K562 (cell line): ENCODE results near the gene MBOAT2.

ENCODE experiments used
- CREB1 ChIP-seq, 2 experiments: sonication (generic) in 1 of 2; formaldehyde crosslinking in 1 of 2; IDR thresholded peaks; 2 replicates each; pipeline versions ENCODE4 v1.6.1 to v1.8.0; 2012 to 2022; ENCODE audit warnings: inconsistent platforms in 1 of 2, mild to moderate bottlenecking in 1 of 2, missing genetic modification reagents in 1 of 2, moderate library complexity in 1 of 2
- ESRRA ChIP-seq: fragments of 450-650 bp; IDR thresholded peaks from 2 replicates; pipeline ENCODE4 v1.6.1; 2014; ENCODE audit warnings: low read depth, mild to moderate bottlenecking, moderate library complexity, borderline replicate concordance
- FOXA1 ChIP-seq: fragments of 450-650 bp; IDR thresholded peaks from 2 replicates; pipeline ENCODE4 v1.6.1; 2016; ENCODE audit warnings: mild to moderate bottlenecking, borderline replicate concordance
- HMG20A ChIP-seq: fragments of 450-650 bp; formaldehyde crosslinking; conservative IDR thresholded peaks from 2 replicates; pipeline ENCODE4 v1.4.0; 2020; ENCODE audit warnings: mild to moderate bottlenecking, mixed read lengths
- POLR2A ChIP-seq: fragments of 450-650 bp; conservative IDR thresholded peaks from 2 replicates; pipeline ENCODE4 v1.6.1; 2016
- ZNF253 ChIP-seq: fragments of 250-450 bp; sonication (Bioruptor Pico); conservative IDR thresholded peaks from 2 replicates; pipeline ENCODE4 v1.6.1; 2021; ENCODE audit warnings: mild to moderate bottlenecking
- ZNF41 ChIP-seq: fragments of 250-450 bp; sonication (Bioruptor Pico); conservative IDR thresholded peaks from 2 replicates; pipeline ENCODE4 v1.4.0; 2020; ENCODE audit warnings: mild to moderate bottlenecking

DNA sequence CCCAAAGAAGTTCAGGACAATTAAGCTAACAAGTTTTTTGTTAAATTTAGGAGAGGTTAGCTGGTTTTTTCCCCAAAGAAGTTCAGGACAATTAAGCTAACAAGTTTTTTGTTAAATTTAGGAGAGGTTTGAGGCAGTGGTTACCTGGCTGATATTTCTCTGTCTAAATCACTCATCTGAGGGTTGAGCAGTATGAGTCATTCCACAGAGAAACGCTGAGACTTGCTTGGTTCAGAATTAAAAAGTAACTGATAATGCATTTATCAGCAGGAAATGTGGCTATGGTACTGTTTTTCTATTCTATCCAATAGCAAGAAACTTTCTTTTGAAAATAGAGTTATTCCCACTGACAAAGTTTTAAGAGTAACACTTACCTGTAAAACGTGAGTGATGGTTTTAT is 143.2 kb downstream of the MBOAT2 start:
- TF ChIP-seq ESRRA (no peak), POLR2A (no peak), ZNF41 (CRISPR knock-in tag) (no peak), FOXA1 (no peak), CREB1 (IDR thresholded peaks at IDR 0.05) (no peak), CREB1 (CRISPR knock-in tag; IDR thresholded peaks at IDR 0.05) (no peak), HMG20A (CRISPR knock-in tag) (no peak), ZNF253 (no peak)
